ENCODE measurements around the gene RBPJL. TPM values are rescaled to one million over a fixed set of nuclear protein-coding genes. Genes with fewer than 3 reads are reported as not detected.

The RBPJL gene
- total and polyA plus RNA-seq, 2 of the 13 experiments (the other 11 are each of a cell fraction or from before 2014, with no cell fraction given) = not detected

DNA sequence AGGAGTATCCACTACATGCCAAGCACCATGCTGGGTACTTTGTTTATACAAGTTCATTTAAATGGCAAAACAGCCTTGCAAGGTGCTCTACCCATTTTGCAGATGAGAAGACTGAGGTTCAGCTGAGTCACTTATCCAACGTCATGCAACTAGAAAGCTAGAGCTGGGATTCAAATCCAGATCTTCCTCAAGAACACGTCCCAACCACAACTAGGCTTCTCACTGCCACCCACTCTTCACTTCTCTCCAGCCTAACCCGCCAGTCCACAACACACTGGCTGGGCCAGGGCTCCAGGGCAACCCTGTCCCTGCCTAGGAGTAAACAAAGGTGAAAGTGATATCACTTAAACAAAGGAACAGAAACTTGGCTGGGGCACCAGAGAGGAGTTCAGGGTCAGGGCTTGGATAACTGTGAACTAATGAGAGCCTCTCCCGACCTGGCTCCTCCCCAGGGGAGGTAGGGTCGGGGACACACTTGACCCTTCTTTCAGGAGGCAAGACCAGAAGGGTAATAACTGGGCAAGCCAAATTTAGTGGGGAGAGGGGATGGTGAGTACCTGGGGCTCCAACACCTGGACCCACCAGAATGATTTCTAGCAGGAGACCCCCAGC, 33.7 kb downstream of the RBPJL start (continued):
- peak; percentile 12; the same call in 1 of the 2 replicates for TF ChIP-seq SP2 (CRISPR knock-in tag; IDR thresholded peaks at IDR 0.05)
- 0 out of 2 replicates have a peak, but pooled peaks have one; percentile 18 for TF ChIP-seq BCL3 (CRISPR knock-in tag; IDR thresholded peaks at IDR 0.05)
- TF ChIP-seq, protein P1, sequence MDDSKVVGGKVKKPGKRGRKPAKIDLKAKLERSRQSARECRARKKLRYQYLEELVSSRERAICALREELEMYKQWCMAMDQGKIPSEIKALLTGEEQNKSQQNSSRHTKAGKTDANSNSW (CRISPR knock-in tag; IDR thresholded peaks at IDR 0.05; ENCODE audit: borderline replicate concordance) = no peak
- TF ChIP-seq, protein P2, sequence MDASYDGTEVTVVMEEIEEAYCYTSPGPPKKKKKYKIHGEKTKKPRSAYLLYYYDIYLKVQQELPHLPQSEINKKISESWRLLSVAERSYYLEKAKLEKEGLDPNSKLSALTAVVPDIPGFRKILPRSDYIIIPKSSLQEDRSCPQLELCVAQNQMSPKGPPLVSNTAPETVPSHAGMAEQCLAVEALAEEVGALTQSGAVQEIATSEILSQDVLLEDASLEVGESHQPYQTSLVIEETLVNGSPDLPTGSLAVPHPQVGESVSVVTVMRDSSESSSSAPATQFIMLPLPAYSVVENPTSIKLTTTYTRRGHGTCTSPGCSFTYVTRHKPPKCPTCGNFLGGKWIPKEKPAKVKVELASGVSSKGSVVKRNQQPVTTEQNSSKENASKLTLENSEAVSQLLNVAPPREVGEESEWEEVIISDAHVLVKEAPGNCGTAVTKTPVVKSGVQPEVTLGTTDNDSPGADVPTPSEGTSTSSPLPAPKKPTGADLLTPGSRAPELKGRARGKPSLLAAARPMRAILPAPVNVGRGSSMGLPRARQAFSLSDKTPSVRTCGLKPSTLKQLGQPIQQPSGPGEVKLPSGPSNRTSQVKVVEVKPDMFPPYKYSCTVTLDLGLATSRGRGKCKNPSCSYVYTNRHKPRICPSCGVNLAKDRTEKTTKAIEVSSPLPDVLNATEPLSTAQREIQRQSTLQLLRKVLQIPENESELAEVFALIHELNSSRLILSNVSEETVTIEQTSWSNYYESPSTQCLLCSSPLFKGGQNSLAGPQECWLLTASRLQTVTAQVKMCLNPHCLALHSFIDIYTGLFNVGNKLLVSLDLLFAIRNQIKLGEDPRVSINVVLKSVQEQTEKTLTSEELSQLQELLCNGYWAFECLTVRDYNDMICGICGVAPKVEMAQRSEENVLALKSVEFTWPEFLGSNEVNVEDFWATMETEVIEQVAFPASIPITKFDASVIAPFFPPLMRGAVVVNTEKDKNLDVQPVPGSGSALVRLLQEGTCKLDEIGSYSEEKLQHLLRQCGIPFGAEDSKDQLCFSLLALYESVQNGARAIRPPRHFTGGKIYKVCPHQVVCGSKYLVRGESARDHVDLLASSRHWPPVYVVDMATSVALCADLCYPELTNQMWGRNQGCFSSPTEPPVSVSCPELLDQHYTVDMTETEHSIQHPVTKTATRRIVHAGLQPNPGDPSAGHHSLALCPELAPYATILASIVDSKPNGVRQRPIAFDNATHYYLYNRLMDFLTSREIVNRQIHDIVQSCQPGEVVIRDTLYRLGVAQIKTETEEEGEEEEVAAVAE (CRISPR knock-in tag; IDR thresholded peaks at IDR 0.05; ENCODE audit: borderline replicate concordance) = no peak; the same call in 1 of the 2 replicates
- peak; percentile 57; the same call in 1 of the 2 replicates for TF ChIP-seq ZNF543 (CRISPR knock-in tag; IDR thresholded peaks at IDR 0.05)
- TF ChIP-seq FOXA1 (IDR thresholded peaks at IDR 0.05) = no peak
- peak; percentile 91 for TF ChIP-seq FOXA1 (CRISPR knock-in tag; IDR thresholded peaks at IDR 0.05)
- TF ChIP-seq, protein P3, sequence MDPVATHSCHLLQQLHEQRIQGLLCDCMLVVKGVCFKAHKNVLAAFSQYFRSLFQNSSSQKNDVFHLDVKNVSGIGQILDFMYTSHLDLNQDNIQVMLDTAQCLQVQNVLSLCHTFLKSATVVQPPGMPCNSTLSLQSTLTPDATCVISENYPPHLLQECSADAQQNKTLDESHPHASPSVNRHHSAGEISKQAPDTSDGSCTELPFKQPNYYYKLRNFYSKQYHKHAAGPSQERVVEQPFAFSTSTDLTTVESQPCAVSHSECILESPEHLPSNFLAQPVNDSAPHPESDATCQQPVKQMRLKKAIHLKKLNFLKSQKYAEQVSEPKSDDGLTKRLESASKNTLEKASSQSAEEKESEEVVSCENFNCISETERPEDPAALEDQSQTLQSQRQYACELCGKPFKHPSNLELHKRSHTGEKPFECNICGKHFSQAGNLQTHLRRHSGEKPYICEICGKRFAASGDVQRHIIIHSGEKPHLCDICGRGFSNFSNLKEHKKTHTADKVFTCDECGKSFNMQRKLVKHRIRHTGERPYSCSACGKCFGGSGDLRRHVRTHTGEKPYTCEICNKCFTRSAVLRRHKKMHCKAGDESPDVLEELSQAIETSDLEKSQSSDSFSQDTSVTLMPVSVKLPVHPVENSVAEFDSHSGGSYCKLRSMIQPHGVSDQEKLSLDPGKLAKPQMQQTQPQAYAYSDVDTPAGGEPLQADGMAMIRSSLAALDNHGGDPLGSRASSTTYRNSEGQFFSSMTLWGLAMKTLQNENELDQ (CRISPR knock-in tag; IDR thresholded peaks at IDR 0.05; ENCODE audit: borderline replicate concordance) = no peak
- TF ChIP-seq ZNF557 (CRISPR knock-in tag; IDR thresholded peaks at IDR 0.05) = 0 out of 2 replicates have a peak, but pooled peaks have one; percentile 54
- no peak; the same call in 1 of the 2 replicates for TF ChIP-seq STAT5B (CRISPR knock-in tag; IDR thresholded peaks at IDR 0.05)
- TF ChIP-seq ELK4 (CRISPR knock-in tag; IDR thresholded peaks at IDR 0.05; ENCODE audit: borderline replicate concordance) = no peak
- TF ChIP-seq ZSCAN30 (CRISPR knock-in tag; IDR thresholded peaks at IDR 0.05) = peak; percentile 13; the same call in 1 of the 2 replicates
- TF ChIP-seq HOXA3 (CRISPR knock-in tag; IDR thresholded peaks at IDR 0.05) = no peak; the same call in 1 of the 2 replicates
- TF ChIP-seq RFX1 (IDR thresholded peaks at IDR 0.05) = peak; percentile 64; the same call in 1 of the 2 replicates
- TF ChIP-seq ZNF296 (CRISPR knock-in tag; conservative IDR thresholded peaks at IDR 0.05) = no peak
- TF ChIP-seq FOXP1 (IDR thresholded peaks at IDR 0.05) = peak; percentile 69; the same call in 1 of the 2 replicates
- peak; percentile 95 for TF ChIP-seq FOXP1 (CRISPR knock-in tag; IDR thresholded peaks at IDR 0.05)
- 0 out of 2 replicates have a peak, but pooled peaks have one; percentile 19 for TF ChIP-seq SIN3B (IDR thresholded peaks at IDR 0.05; ENCODE audit: low read length)
- no peak for TF ChIP-seq THAP11 (CRISPR knock-in tag; IDR thresholded peaks at IDR 0.05)
- 0 out of 2 replicates have a peak, but pooled peaks have one; percentile 11 for TF ChIP-seq ZNF615 (CRISPR knock-in tag; IDR thresholded peaks at IDR 0.05; ENCODE audit: borderline replicate concordance)
- TF ChIP-seq GTF2F1 (IDR thresholded peaks at IDR 0.05; ENCODE audit: low read length) = no peak

All from HepG2 (cell line).